H1 (cell line): Measurements from ENCODE around the gene DTNB.

Experiments used
- CHD1 ChIP-seq: IDR thresholded peaks from 2 replicates; pipeline ENCODE4 v1.6.1; 2012; ENCODE audit warnings: low read depth, low read length, improper control_type of control experiment
- FOSL1 ChIP-seq: IDR thresholded peaks from 2 replicates; pipeline ENCODE4 v1.6.1; 2011; ENCODE audit warnings: mild to moderate bottlenecking, low read depth, low read length, moderate library complexity; ENCODE audit not compliant: insufficient read depth
- NRF1 ChIP-seq: IDR thresholded peaks from 2 replicates; pipeline ENCODE4 v1.6.1; 2011; ENCODE audit warnings: mild to moderate bottlenecking, low read depth, low read length, improper control_type of control experiment
- POLR2A ChIP-seq, 2 experiments: IDR thresholded peaks; 1 replicate in 1 of 2; 2 replicates in 1 of 2; pipeline ENCODE4 v1.6.1; 2011; ENCODE audit warnings: low read depth in 2 of 2, low read length in 2 of 2, mild to moderate bottlenecking in 2 of 2; ENCODE audit errors: control extremely low read depth in 1 of 2
- RFX5 ChIP-seq: IDR thresholded peaks from 2 replicates; pipeline ENCODE4 v1.6.1; 2011; ENCODE audit warnings: low read depth, low read length, improper control_type of control experiment, borderline replicate concordance
- SP2 ChIP-seq: IDR thresholded peaks from 2 replicates; pipeline ENCODE4 v1.6.1; 2012; ENCODE audit warnings: mild to moderate bottlenecking, low read length, inconsistent platforms

DNA sequence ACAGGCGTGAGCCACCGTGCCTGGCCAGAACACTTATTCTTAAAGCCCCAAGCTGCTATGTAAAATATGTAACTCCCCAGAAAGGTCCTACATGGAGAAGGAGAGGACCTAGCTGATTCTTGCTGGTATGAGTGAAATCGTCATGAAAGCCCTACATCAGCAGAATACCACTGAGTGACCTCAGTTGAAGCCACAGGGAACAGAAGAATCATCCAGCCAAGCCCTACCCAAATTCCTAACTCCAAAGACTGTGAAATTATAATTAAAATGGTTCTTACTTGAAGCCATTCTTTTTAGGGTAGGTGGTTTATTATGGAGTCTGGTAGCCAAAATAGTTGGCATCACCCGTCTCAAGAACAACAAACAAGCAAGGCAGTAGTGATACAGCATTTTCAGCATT is 4.5 kb upstream of the DTNB start:
- TF ChIP-seq POLR2A (IDR thresholded peaks at IDR 0.05; ENCODE audit: control extremely low read depth in 1 of 2, low read depth in 2 of 2, low read length in 2 of 2) (no peak), FOSL1 (no peak), CHD1 (no peak), RFX5 (no peak), NRF1 (no peak), SP2 (no peak)
